ENCODE measurements around the gene DENND1A. TPM values are rescaled to one million over a fixed set of nuclear protein-coding genes. Genes with fewer than 3 reads are reported as not detected.

Gene DENND1A
- total RNA-seq, 1 donor from 2014 or later: 13.9 TPM

DNA sequence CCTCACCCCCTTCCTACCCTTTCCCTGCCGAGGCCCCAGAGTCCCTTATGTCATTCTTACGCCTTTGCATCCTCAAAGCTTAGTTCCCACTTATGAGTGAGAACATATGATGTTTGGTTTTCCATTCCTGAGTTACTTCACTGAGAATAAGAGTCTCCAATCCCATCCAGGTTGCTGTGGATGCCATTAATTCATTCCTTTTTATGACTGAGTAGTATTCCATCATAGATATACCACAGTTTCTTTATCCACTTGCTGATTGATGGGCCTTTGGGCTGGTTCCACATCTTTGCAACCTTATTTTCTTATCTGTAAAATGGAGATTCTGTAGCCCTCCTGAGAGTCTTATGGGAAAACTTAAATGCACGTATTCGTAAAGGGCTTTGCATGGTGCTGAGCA lies 537.1 kb downstream of the DENND1A start:
- no peaks in the 10 kb centered on the region for H3K36me3 Mint-ChIP-seq (ENCODE audit: unreplicated experiment)
- DNase-seq: no peak
- peaks cover 13% of the 10 kb centered on the region for H3K9me3 Mint-ChIP-seq (ENCODE audit: unreplicated experiment)
- peaks cover 18% of the 10 kb centered on the region for H3K4me1 Mint-ChIP-seq (ENCODE audit: low read depth, unreplicated experiment)
- no peak overlapping the region for H3K27ac Mint-ChIP-seq (ENCODE audit: unreplicated experiment)
- H3K27me3 Mint-ChIP-seq (ENCODE audit: unreplicated experiment): peaks cover 9% of the 10 kb centered on the region
- TF ChIP-seq, protein P1, sequence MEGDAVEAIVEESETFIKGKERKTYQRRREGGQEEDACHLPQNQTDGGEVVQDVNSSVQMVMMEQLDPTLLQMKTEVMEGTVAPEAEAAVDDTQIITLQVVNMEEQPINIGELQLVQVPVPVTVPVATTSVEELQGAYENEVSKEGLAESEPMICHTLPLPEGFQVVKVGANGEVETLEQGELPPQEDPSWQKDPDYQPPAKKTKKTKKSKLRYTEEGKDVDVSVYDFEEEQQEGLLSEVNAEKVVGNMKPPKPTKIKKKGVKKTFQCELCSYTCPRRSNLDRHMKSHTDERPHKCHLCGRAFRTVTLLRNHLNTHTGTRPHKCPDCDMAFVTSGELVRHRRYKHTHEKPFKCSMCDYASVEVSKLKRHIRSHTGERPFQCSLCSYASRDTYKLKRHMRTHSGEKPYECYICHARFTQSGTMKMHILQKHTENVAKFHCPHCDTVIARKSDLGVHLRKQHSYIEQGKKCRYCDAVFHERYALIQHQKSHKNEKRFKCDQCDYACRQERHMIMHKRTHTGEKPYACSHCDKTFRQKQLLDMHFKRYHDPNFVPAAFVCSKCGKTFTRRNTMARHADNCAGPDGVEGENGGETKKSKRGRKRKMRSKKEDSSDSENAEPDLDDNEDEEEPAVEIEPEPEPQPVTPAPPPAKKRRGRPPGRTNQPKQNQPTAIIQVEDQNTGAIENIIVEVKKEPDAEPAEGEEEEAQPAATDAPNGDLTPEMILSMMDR (IDR thresholded peaks at IDR 0.05; ENCODE audit: partially characterized antibody, unreplicated experiment): no peak
- no peak overlapping the region for H3K4me3 Mint-ChIP-seq (ENCODE audit: unreplicated experiment)

DNA sequence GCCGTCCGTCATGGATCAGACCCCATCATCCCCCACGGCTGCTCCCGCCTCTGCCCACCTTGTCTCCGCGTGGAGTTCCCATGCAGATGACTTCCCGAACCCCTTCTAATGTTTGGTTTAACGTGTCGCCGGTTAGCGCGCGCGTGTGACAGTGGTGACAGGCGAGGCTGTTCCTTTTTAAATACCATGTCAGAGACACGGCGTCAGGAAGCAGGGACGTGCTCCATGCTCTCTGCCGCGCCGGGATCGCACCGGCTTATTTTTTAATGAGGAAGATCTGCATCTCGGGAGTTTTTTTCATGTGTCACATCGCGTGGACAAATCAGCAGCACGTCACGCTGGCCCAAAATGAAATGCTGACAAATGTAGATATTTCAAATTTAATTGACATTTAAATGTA lies 538.0 kb downstream of the DENND1A start:
- Mint-ChIP-seq H3K27me3 (ENCODE audit: unreplicated experiment) (peaks cover 9% of the 10 kb centered on the region), H3K4me3 (ENCODE audit: unreplicated experiment) (no peak overlapping the region), H3K4me1 (ENCODE audit: low read depth, unreplicated experiment) (peaks cover 18% of the 10 kb centered on the region), H3K36me3 (ENCODE audit: unreplicated experiment) (no peaks in the 10 kb centered on the region), H3K27ac (ENCODE audit: unreplicated experiment) (no peak overlapping the region), H3K9me3 (ENCODE audit: unreplicated experiment) (peaks cover 13% of the 10 kb centered on the region)
- TF ChIP-seq, protein P1 (IDR thresholded peaks at IDR 0.05; ENCODE audit: partially characterized antibody, unreplicated experiment): no peak
- DNase-seq: no peak

GRCh38 chr9:123391233-123391632 lies 538.7 kb downstream of the DENND1A start:
- Mint-ChIP-seq H3K27me3 (ENCODE audit: unreplicated experiment) (peaks cover 9% of the 10 kb centered on the region), H3K36me3 (ENCODE audit: unreplicated experiment) (no peaks in the 10 kb centered on the region)

DNA sequence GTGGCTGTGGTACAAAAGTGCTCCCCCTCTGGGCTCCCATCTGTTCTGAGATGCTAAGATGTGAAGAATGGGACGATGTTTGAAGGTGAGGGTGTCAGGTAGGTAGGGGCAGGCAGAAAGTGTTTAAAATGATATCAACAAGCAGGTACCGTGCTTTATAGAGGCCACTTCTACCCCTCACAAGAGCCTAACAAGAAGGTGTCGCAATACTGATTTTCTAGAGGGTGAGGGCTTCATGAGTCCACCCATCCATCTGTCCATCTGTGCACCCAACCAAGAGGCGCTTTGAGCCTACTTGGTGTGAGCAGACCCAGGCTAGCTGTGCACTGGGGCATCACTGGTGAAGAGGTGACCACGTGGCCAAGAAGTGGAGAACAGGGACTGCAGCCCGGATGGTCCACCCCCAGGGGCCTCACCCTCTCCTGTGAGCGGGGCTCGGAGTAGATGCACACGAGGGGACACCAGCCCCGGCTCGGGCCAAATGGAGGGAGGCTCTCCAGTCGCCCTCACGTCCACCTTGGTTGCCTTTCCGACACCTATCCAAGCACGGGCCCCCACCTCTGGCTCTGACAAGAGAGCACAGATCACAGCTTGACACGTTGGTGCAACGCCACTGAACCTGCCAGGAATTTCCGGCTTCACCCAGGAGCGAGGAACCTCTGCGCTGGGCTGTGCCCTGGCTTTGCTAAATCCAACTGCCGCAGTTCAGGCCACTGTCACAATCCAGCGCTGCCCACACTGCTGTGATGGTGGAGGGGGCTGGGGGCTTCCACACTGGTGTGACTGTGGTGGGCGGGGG lies 539.4 kb downstream of the DENND1A start:
- Mint-ChIP-seq H3K27ac (ENCODE audit: unreplicated experiment) (no peak overlapping the region), H3K4me1 (ENCODE audit: low read depth, unreplicated experiment) (peaks cover 12% of the 10 kb centered on the region), H3K27me3 (ENCODE audit: unreplicated experiment) (peaks cover 9% of the 10 kb centered on the region)

More at GRCh38 chr9:123391233-123391632, 538.7 kb downstream of the DENND1A start:
- H3K27ac Mint-ChIP-seq (ENCODE audit: unreplicated experiment): no peak overlapping the region
- peaks cover 9% of the 10 kb centered on the region for H3K9me3 Mint-ChIP-seq (ENCODE audit: unreplicated experiment)
- no peak overlapping the region for H3K4me3 Mint-ChIP-seq (ENCODE audit: unreplicated experiment)
- peaks cover 15% of the 10 kb centered on the region for H3K4me1 Mint-ChIP-seq (ENCODE audit: low read depth, unreplicated experiment)
- TF ChIP-seq, protein P1 (IDR thresholded peaks at IDR 0.05; ENCODE audit: partially characterized antibody, unreplicated experiment): no peak
- DNase-seq: no peak

DNA sequence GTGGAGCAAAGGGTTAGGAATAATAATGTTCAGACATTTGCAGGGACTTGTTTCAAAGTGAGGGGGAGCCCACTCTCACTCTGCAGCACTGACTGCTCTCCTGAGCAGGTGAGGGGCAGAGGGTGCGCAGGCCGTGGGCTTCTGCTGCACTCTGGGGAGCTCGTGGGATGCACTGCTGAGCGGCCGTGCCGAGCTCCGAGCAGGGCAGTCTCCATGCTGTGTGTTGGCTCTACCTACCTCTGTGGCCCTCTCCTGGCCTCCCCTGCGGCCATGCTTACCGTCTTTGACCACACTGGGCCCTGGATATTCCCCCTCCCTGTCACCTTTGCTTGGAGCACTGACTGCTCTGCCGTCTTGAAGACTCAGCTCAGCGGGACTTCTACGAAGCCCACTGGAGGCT lies 540.2 kb downstream of the DENND1A start:
- no peaks in the 10 kb centered on the region for H3K36me3 Mint-ChIP-seq (ENCODE audit: unreplicated experiment)
- peaks cover 8% of the 10 kb centered on the region for H3K9me3 Mint-ChIP-seq (ENCODE audit: unreplicated experiment)
- H3K4me3 Mint-ChIP-seq (ENCODE audit: unreplicated experiment): no peak overlapping the region
- no peak for DNase-seq
- peaks cover 13% of the 10 kb centered on the region for H3K27me3 Mint-ChIP-seq (ENCODE audit: unreplicated experiment)
- TF ChIP-seq, protein P1 (IDR thresholded peaks at IDR 0.05; ENCODE audit: partially characterized antibody, unreplicated experiment): no peak
- peaks cover 7% of the 10 kb centered on the region for H3K4me1 Mint-ChIP-seq (ENCODE audit: low read depth, unreplicated experiment)
- no peak overlapping the region for H3K27ac Mint-ChIP-seq (ENCODE audit: unreplicated experiment)

More for the DNA sequence above, 539.4 kb downstream of the DENND1A start:
- TF ChIP-seq, protein P1 (IDR thresholded peaks at IDR 0.05; ENCODE audit: partially characterized antibody, unreplicated experiment): no peak
- Mint-ChIP-seq H3K9me3 (ENCODE audit: unreplicated experiment) (peaks cover 10% of the 10 kb centered on the region), H3K4me3 (ENCODE audit: unreplicated experiment) (no peak overlapping the region), H3K36me3 (ENCODE audit: unreplicated experiment) (no peaks in the 10 kb centered on the region)
- no peak for DNase-seq

Data from glutamatergic neuron (in vitro differentiated cells).